Stomach (tissue), 4 donors: Measurements from ENCODE around the gene RELN.

Source experiments
- CTCF ChIP-seq, 7 experiments: fragments of 450-650 bp in 4 of 7; fragments of 200-600 bp in 3 of 7; sonication (generic) in 3 of 7; IDR thresholded peaks; one replicate each; pipeline ENCODE4 v1.5.1; 2016 to 2019; ENCODE audit warnings: antibody characterized with exemption in 7 of 7, control low read depth in 2 of 7, mild to moderate bottlenecking in 1 of 7
- POLR2A ChIP-seq, 4 donors: fragments of 450-650 bp; IDR thresholded peaks; one replicate each; pipeline ENCODE4 v1.6.1; 2016; ENCODE audit warnings: antibody characterized with exemption in 4 of 4, control low read depth in 2 of 4, mild to moderate bottlenecking in 1 of 4, moderate library complexity in 1 of 4

- TF ChIP-seq CTCF (IDR thresholded peaks at IDR 0.05), result no peak
- TF ChIP-seq POLR2A (IDR thresholded peaks at IDR 0.05), result no peak
These were observed 52.9 kb downstream of the RELN start for GRCh38 chr7:103936558-103936957.
